Stimulated activated CD8-positive, alpha-beta memory T cell treated with anti-CD3 and anti-CD28 coated beads, Interleukin-15, amount 100 ng/mL, for 1 hour (primary cell): ENCODE measurements around the gene CGB7.
"Not testable (repeated sequence)": the region's sequence is repeated elsewhere in the genome, so short reads cannot be mapped to it uniquely, and the experiment has no call there.

Experiments
- DNase-seq: peaks from one replicate; pipeline ENCODE4 v3.0.0-alpha.2; 2020; ENCODE audit warnings: low read depth

The CGB7 gene

DNA sequence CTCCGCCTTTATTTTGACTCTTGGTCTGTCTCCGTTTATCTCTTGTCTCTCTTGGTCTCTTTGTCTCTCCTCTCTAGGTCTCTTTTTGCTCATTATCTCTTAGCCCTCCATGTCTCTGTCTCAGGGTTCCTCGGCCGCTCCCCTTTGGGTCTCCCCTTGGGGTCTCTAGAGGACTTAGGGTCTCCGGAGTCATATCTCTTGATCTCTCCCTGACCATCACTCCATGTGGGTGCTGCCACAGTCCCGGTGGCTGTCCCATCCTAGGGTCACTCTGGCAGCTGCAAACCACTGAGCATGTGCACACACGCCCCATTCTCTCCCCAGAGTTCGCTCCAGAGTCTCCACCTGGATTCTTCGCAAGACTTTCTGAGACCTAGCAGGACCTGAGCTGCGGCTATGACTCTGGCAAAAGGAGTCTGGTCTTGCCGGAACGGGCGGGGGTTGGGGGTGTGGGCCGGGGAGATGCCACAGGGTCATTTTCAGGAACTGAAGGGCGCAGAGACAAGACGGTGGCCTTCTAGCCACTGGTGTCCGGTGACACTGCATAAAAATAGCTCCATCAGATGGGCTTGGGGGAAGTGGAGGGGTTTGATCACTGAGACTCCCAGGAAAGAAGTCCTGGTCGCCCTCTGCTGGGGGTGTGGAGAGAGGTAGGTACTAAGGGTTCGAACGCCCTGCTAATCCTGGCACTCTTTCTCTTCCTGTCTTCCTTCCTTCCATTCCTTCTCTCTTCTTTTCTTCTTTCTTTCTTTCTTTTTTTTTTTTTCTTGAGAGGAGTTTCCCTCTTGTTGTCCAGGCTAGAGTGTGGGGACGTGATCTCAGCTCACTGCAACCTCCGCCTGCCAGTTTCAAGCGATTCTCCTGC is 16.2 kb upstream of the CGB7 start:
- DNase-seq: no peak

DNA sequence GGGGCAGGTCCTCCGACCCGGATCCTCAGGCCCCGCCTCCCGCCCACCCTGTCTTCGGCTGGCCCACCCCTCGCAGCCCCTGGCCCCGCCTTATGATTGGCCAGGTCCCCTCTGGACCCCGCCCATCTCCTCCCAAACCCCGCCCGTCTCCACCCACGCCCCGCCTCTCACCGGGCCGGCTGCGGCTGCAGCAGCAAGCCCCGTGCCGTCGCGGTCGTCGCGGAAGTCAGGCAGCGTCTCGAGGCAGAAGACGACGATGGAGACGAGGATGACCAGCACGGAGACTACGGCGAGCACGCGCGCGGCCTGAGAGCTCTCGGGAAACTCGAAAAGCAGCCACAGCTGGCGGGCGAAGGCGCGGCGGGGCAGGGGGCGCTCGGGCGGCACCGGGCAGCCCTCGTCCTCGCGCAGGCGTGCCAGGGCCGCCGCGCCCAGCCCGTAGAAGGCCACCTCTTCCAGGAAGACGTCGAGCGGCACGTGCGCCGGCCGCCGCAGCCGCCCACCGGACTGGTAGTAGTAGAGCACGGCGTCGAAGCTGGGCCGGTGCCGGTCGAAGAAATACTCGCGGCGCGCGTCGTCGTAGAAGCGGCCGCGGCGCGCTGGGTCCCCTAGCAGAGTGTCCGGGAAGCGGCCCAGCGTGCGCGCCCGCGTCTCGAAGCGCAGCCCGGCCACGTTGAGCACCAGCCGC is 14.5 kb upstream of the CGB7 start:
- DNase-seq: no peak

DNA sequence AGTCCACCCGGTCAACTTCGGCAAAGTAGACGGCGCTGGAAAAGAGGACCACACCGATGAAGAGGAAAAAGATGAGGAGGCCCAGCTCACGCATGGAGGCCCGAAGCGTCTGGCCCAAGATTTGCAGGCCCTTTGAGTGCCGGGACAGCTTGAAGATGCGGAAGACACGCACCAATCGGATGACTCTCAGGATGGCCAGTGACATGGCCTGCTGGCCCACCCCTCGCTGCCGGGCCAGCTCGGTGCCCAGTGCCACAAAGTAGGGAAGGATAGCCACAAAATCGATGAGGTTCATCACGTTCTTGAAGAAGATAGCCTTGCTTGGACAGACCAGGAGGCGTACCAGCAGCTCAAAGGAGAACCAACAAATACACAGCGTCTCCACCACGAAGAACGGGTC is 12.9 kb upstream of the CGB7 start:
- DNase-seq: no peak

DNA sequence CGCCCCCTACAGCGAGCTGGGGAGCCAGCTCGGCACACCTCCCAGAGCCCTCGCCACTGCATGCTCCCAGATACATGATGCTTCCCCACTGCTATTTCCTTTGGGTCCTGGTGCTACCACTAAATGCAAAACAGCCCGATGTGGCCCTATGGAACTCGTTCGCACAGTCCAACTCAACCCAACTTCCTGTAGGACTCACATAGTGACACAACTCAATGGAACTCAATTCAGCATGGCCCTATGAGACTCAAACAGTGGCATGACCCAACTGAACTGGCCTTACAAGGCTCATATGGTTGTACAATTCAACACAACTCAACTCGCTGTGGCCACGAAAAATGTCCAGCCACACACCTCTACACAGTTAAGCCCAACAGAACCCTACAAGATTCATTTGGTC is 11.5 kb upstream of the CGB7 start:
- DNase-seq: no peak

DNA sequence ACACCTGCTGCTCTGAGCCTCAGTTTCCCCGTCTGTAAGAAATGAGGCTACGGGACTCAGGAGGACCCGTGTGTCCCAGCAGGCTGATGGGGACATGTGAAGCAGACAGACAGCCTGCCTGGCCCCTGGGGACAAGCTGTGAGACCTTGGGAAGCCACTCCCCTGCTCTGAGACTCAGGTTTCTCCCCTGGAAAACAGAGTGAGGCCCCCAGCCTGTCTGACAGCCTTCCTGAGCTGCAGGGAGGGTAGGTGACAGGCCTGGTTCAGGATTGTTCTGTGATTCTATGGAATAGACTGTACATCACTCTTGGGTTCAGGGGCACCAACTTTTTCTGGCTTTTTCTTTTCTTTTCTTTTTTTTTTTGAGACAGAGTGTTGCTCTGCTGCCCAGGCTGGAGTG is 10.0 kb upstream of the CGB7 start:
- DNase-seq: no peak

DNA sequence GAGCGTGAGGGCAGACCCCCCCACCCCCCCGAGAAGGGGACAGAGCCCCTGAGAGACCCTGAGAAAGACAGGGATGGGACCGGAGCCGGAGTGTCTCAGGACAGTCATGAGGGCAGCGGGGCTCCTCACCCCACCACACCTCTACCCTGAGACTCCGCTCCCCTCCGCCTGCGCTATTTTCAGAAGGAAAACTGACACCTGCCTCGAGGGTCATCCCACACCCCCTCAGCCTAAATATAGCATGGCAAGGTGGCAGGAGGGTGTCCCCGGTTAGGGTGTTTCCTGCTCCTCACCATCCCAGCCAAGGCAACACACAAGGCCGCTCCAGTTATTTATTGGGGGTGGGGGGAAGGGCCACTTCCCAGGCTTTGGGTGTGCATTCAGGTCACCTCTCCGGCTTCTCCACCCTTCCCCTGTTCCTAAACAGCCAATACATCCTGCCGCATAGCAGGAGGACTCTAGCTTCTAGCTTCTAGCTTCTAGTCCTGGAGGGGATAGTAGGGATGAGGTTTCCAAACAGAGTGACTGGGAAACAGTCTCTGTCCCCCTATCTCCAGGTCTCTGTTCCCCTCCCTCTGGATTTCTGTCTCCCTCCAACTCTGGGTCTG is 8.5 kb upstream of the CGB7 start:
- no peak for DNase-seq

DNA sequence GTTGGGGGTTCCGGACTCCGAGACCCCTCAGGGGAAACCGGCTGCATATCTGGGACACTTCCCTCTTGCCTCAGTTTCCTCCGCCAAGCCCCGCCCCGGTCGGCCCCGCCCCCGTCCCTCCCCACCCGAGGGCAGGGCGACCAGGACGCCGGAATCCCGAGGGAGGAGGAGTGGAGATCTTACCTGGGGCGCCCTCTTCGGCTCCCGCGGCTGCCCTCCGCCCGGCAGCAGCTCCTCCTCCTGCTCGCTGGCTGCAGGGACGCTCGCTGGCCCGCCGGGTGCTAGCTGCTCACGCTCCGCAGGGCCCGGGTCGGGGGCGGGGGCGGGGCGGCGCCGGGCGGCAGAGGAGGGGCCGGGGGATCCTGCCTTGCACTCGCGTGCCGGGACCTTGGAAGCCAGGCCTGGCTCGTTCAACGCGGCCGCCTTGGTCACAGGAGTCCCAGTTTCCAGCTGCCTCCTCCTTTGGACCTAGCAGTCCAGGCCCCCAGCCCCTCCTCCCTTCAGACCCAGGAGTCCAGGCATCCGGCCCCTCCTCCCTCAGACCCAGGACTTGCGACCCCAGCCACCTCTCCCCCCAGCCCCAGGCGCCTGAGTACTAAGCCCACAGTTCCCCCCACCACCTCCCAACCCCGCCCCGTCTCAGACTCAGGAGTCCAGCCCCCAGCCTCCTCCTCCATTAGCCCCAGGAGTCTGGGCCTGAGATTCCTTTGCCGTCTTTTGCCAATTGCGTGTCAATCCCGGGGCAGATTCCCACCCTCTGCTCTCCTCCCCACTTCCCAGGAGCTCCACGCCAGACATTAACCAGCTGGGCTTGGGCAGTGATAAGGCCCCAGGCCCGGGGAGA is 7.4 kb upstream of the CGB7 start, which contains the start of gene NTF4:
NTF4 (minus strand) TSS at position 51 of the 844 bp plus-strand sequence. CDS start 2,821 bp downstream, outside the sequence.
- DNase-seq: no peak

DNA sequence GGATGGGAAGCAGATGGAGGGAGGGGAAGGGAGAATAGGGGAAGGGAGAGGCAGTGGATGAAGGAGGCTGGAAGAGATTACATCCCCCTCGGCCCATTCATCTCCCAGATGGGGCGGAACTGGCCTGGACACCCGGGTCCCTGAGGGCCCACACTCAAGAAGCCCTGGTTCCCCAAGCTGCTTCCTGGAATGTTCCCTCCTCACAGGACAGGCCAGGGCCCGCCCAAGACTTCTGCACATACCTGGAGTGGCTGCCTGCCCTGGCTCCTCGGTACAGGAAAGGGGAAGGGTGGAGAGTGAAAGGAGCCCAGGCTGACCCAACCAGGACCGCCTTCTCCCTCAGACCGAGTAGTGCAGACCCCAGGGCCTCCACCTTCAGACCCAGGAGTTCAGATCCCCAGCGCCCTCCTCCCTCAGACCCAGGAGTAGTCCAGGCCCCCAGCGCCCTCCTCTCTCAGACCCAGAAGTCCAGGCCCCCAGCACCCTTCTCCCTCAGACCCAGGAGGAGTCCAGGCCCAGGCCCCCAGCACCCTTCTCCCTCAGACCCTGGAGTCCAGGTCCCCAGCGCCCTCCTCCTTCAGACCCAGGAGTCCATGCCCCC is 6.6 kb upstream of the CGB7 start:
- no peak for DNase-seq

DNA sequence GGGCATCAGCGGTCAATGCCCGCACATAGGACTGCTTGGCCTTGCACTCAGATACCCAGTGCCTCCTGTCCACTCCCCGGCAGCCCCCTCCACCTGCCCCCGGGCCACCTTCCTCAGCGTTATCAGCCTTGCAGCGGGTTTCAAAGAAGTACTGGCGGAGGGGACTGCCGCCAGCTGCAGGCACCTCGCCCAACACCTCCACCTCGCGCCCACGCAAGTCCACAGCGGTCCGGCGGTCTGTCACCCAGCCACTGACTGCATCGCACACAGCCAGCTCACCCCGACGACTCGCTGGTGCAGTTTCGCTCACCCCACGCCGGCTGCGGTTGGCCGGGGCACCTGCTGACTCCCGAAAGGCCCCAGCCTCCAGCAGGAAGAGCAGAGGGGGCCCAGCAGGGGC is 3.9 kb upstream of the CGB7 start:
- no peak for DNase-seq

DNA sequence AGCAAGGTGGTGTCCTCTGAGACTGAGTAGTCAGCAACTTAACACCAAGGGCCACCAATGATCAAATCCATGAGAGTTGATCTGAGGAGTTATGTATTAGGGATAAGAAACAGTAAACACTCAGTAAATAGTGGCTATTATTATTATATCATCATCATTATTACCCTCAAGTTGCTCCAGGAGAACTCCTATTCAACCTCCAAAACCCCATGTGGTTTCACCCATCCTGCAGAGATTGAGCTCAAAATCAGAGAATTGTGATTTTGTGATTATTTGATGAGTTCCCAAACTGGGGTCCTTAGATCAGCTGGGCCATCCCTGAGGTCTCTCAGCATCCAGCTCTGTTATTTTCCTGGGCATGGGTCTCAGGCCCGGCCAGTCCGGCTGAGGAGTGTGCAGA is 3.5 kb upstream of the CGB7 start:
- DNase-seq: no peak

DNA sequence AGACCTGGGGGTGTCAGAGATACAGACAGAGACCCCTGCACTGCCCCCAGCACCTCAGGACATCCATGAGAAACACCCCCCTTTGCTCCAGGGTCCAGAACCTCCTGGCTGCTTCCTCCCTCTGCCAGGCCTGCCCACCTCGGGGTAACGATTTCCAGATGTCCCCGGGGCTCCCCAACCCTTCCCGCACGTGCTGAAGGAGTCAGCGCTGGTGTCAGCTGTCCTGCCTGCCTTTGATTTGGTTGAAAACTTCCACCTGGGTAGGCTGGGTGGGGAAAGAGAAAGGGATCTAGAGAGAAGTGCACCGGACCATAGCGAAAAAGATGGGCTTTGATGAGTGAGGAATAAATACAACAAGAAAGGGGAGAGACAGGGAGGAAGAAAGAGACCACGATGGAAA is 1.5 kb upstream of the CGB7 start:
- no peak for DNase-seq

DNA sequence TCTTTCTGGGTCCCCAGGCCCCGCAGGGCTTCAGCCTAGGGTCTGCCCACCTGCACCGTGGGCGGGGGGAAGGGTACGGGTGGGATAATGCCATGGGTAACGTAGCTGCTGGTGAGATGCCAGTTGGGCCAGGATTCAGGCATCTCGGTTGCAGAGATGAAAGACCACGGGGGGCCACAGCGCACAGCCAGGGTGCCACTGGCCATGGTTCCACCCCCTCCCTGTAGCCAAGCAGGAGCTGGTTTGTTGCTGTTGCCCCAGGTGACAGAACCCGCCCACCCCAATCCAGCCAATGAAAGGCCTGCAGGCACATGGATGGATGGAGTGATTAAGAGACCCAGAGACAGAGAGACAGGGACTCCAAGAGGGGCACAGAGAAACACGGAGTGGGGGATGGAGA is 1.0 kb upstream of the CGB7 start:
- no peak for DNase-seq

DNA sequence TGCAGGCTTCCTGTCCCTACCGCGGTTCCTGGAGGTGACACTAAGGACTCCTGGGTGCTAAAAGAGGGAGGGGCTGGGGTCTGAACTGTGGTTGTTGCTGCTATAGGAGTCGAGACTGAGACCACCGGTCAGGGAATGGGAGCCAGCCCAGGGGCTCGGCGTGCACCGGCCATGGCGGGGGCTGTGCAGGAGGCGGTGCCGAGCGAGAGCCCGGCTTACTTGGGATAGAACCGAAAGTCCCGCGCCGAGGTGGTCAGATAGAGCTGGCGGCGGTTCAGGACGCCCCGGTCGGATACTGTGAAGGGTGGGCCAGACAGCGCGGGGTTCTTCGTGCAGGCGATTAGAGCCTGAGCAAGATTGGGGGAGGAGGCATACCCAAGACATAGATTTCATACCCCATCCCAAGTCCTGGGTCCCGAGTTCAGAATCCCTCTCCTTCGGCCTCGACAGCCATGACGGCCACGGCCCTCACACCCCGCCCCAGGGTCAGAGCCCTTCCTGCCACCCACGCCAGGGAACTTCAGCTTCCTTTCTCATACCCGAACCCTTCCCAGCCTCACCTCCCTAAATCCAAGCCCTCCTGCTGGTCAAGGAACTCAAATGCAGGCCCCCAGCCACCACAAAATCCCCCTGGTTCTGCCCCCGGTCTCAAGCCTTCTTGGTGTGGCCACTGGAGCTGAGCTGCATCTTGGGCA is 500 bp downstream of the CGB7 start:
- DNase-seq: not testable (repeated sequence)

DNA sequence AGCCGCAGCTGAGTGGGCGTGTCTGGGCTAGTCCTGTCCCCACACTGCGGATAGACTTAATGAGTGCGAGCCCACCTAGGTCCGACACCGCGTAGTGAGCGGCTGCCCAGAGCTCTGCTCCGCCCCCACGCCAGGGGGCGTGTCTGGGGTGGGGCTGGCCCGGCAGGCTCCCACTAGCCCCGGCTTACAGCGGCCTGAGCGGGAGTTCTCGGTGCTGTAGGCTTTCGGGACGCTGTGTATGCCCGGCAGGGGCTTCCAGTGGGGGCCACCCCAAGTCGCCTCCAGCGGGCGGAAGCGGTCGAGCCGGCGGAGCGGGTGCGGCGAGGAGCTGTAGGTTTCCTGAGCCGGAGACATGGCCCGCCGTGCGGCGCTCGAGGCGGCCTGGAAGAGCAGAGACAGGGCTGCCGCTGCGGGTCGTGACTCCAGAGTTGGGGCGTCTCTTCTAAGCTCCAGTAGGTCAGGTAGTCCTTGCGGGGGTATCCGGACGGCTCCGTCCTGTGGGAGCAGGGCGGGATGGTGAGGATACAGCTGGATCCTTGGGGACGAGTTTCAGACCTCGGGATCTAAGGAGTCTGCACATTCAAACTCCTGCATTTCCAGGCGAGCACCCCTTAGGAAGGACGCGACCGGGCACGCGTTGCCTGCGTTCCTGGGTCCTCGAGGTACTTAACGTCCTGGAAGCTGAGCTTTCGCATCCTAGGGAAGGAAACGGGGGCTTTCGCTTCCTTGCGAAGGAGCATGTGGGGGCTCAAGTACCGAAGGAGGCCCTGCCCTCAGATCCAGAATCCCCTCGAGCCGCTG is 1.2 kb downstream of the CGB7 start:
- no peak for DNase-seq

DNA sequence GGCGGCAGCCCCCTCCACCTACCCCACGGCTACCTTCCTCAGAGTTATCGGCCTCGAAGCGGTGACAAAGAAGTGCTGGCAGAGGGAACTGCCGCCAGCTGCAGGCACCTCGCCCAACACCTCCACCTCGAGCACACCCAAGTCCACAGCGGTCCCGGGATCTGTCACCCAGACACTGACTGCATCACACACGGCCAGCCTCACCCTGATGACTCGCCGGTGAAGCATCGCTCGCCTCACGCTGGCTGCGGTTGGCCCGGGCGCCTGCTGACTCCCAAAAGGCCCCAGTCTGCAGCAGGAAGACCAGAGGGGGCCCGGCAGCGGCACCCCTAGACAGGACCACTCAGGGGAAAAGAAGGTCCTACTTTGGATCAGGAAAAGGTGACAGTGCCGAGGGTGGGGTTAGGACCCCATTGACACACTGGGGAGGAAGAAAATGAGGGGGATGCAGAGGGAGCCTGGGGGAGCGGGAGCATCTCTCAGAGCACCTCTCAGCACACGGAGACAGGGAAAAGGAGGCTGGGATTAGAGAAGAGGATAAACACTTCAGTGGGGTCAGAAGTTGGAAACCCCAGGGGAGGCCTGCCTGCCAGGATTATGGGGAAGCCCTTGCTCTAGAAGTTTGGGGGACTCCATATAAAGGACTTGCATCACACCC is 7.0 kb downstream of the CGB7 start:
- not testable (repeated sequence) for DNase-seq

DNA sequence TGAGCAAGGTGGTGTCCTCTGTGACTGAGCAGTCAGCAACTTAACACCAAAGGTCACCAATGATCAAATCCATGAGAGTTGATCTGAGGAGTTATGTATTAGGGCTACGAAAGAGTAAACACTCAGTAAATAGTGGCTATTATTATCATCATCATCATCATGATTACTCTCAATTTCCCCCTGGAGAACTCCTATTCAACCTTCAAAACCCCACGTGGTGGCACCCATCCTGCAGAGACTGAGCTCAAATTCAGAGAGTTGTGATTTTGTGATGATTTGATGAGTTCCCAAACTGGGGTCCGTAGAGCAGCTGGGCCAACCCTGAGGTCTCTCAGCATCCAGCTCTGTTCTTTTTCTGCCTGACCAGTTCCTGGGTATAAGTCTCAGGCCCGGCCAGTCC is 7.7 kb downstream of the CGB7 start:
- not testable (repeated sequence) for DNase-seq

DNA sequence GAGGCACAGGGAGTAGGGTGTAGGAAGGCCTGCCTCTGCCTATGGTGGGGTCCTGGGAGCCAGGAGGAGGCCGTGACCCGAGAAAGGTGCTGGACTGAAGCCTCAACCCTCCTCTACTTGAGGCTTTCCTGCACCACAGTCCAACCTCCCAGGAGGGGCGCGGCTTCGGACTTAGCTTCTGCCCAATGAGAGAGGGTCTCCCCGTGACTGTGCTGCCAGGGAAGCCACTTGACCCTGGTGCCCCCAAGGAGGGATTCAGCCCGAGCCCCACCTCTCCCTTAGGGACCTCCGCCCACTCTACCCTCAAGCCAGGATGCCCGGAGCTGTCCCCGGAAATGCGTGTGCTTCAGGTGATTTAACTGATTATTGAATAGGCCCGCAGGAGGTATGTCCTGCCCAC is 8.5 kb downstream of the CGB7 start, which contains the start of gene CGB8:
CGB8 (minus strand) TSS at position 101 of the 400 bp plus-strand sequence. CDS start 372 bp downstream, outside the sequence.
- DNase-seq: not testable (repeated sequence)

DNA sequence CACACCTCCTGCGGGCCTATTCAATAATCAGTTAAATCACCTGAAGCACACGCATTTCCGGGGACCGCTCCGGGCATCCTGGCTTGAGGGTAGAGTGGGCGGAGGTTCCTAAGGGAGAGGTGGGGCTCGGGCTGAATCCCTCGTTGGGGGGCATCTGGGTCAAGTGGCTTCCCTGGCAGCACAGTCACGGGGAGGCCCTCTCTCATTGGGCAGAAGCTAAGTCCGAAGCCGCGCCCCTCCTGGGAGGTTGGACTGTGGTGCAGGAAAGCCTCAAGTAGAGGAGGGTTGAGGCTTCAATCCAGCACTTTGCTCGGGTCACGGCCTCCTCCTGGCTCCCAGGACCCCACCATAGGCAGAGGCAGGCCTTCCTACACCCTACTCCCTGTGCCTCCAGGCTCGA is 14.0 kb downstream of the CGB7 start, which contains the start of gene CGB5:
CGB5 (plus strand) TSS at position 301 of the 400 bp plus-strand sequence. CDS start 362 bp downstream, outside the sequence.
- DNase-seq: not testable (repeated sequence)

DNA sequence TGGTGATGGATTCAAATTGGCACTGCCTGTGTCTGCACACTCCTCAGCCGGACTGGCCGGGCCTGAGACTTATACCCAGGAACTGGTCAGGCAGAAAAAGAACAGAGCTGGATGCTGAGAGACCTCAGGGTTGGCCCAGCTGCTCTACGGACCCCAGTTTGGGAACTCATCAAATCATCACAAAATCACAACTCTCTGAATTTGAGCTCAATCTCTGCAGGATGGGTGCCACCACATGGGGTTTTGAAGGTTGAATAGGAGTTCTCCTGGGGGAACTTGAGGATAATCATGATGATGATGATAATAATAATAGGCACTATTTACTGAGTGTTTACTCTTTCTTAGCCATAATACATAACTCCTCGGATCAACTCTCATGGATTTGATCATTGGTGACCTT is 14.9 kb downstream of the CGB7 start:
- not testable (repeated sequence) for DNase-seq
